22Rv1 (cell line): Measurements from ENCODE around the gene CEP126.
A peak's percentile ranks its signal among the peaks of the same experiment; 100 is the strongest.

ENCODE experiments used
- ZFX ChIP-seq: fragments of 450-650 bp; IDR thresholded peaks from 2 replicates; pipeline ENCODE4 v1.6.1; 2017; ENCODE audit warnings: antibody characterized with exemption, borderline replicate concordance
- TF ChIP-seq, protein P1 (sequence below): fragments of 450-650 bp; IDR thresholded peaks from 2 replicates; pipeline ENCODE4 v1.5.1; 2017; ENCODE audit warnings: mild to moderate bottlenecking

DNA sequence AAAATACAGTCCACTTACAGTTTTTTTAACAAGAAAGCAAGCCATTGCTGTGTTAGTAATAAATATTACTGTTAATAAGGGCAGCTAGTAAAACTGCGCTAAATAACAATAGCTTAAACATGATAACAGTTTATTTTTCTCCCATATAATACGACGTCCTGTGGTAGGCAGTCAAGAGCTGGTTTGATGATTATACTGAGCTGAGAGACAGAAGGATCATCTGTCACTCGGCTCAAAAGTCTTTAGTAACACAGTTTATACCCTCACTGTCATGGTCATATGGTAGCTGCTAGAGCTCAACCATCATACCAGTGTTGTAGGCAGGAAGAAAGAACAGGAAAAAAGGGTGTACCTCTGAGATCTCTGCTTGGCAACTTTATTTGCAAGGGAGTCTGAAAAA lies 30.6 kb downstream of the CEP126 start:
- TF ChIP-seq, protein P1, sequence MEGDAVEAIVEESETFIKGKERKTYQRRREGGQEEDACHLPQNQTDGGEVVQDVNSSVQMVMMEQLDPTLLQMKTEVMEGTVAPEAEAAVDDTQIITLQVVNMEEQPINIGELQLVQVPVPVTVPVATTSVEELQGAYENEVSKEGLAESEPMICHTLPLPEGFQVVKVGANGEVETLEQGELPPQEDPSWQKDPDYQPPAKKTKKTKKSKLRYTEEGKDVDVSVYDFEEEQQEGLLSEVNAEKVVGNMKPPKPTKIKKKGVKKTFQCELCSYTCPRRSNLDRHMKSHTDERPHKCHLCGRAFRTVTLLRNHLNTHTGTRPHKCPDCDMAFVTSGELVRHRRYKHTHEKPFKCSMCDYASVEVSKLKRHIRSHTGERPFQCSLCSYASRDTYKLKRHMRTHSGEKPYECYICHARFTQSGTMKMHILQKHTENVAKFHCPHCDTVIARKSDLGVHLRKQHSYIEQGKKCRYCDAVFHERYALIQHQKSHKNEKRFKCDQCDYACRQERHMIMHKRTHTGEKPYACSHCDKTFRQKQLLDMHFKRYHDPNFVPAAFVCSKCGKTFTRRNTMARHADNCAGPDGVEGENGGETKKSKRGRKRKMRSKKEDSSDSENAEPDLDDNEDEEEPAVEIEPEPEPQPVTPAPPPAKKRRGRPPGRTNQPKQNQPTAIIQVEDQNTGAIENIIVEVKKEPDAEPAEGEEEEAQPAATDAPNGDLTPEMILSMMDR, result peak; percentile 53
- TF ChIP-seq ZFX, result no peak
